LNCaP clone FGC (cell line): ENCODE results near the gene OOSP4B.
"Not testable (repeated sequence)": the region's sequence is repeated elsewhere in the genome, so short reads cannot be mapped to it uniquely, and the experiment has no call there.

ENCODE experiments used
- DNase-seq: peaks from one replicate; pipeline ENCODE4 v3.0.0-alpha.2; 2011; ENCODE audit warnings: low read depth
- H3K4me3 ChIP-seq: 2 replicates; pipeline ENCODE4 v1.5.1; 2011; ENCODE audit warnings: mild to moderate bottlenecking, low read depth, low read length, control low read depth
- CTCF ChIP-seq: IDR thresholded peaks from 2 replicates; pipeline ENCODE4 v1.5.1; 2012; ENCODE audit warnings: mild to moderate bottlenecking; ENCODE audit not compliant: control insufficient read depth, insufficient read depth; ENCODE audit errors: extremely low read depth

OOSP4B gene

GRCh38 chr11:60018058-60018457 is 1.1 kb downstream of the OOSP4B start:
- no peak overlapping the region for H3K4me3 ChIP-seq
- no peak for DNase-seq
- TF ChIP-seq CTCF: no peak

GRCh38 chr11:60020376-60020775 is 3.4 kb downstream of the OOSP4B start:
- not testable (repeated sequence) for DNase-seq, H3K4me3 ChIP-seq

GRCh38 chr11:60029015-60029632 is 12.1 kb downstream of the OOSP4B start:
- no peak for DNase-seq
- no peak for TF ChIP-seq CTCF
- no peak overlapping the region for H3K4me3 ChIP-seq

- DNase-seq: no peak
- no peak for TF ChIP-seq CTCF
- no peak within 1 kb of the TSS for H3K4me3 ChIP-seq
Observed at GRCh38 chr11:60040109-60040508, 23.1 kb downstream of the OOSP4B start, which contains the start of gene OOSP2. OOSP2 (plus strand) TSS chr11:60040409; CDS start chr11:60040460, 51 bp downstream.

GRCh38 chr11:60050422-60050821 is 33.4 kb downstream of the OOSP4B start:
- DNase-seq, H3K4me3 ChIP-seq: not testable (repeated sequence)

- H3K4me3 ChIP-seq, DNase-seq: not testable (repeated sequence)
Observed at GRCh38 chr11:60050839-60051238, 33.9 kb downstream of the OOSP4B start.

- TF ChIP-seq CTCF: no peak
- no peak for DNase-seq
Observed at GRCh38 chr11:60056349-60056969, 39.5 kb downstream of the OOSP4B start, which contains the start of gene MS4A3. MS4A3 (plus strand) TSS chr11:60056665; CDS start chr11:60061161, 4,496 bp downstream.

GRCh38 chr11:60059052-60059451 is 42.1 kb downstream of the OOSP4B start:
- no peak for TF ChIP-seq CTCF
- DNase-seq: no peak

More at GRCh38 chr11:60056349-60056969, 39.5 kb downstream of the OOSP4B start, which contains the start of gene MS4A3:
- H3K4me3 ChIP-seq: no peak within 1 kb of the TSS

More at GRCh38 chr11:60059052-60059451, 42.1 kb downstream of the OOSP4B start:
- H3K4me3 ChIP-seq: no peak overlapping the region
